Activated CD8-positive, alpha-beta T cell treated with anti-CD3 and anti-CD28 coated beads for 36 hours (primary cell): Measurements from ENCODE around the gene CACNA2D3. TPM values are rescaled to one million over a fixed set of nuclear protein-coding genes. Genes with fewer than 3 reads are reported as not detected.

Source experiments
- ATAC-seq: fragments of 200-7000 bp; cut with Tn5 transposase; one replicate; pipeline ENCODE4 v1.10.0; 2021; ENCODE audit warnings: mild to moderate bottlenecking, moderate library complexity
- CTCF ChIA-PET: fragments of 350-600 bp; sonication (Branson Sonifier 250); formaldehyde crosslinking; loops from one replicate; lab custom pipeline; 2021; ENCODE audit warnings: antibody characterized with exemption; lab: Charles Lee
- POLR2A ChIA-PET: fragments of 350-600 bp; sonication (Branson Sonifier 250); formaldehyde crosslinking; loops from one replicate; lab custom pipeline; 2021; ENCODE audit warnings: antibody characterized with exemption; lab: Charles Lee
- DNase-seq: peaks from one replicate; pipeline ENCODE4 v3.0.0-alpha.2; 2020
- H3K27ac Mint-ChIP-seq: one replicate; pipeline ENCODE4 v1.8.0; 2021; ENCODE audit warnings: mild to moderate bottlenecking, mixed read lengths
- H3K27me3 Mint-ChIP-seq: one replicate; pipeline ENCODE4 v1.8.0; 2021; ENCODE audit warnings: mixed read lengths
- H3K36me3 Mint-ChIP-seq: one replicate; pipeline ENCODE4 v1.8.0; 2021; ENCODE audit warnings: low read depth, mixed read lengths
- H3K4me1 Mint-ChIP-seq: one replicate; pipeline ENCODE4 v1.8.0; 2021; ENCODE audit warnings: low read depth, mixed read lengths
- H3K4me3 Mint-ChIP-seq: one replicate; pipeline ENCODE4 v1.8.0; 2021; ENCODE audit warnings: mild to moderate bottlenecking, moderate library complexity, mixed read lengths
- H3K9me3 Mint-ChIP-seq: one replicate; pipeline ENCODE4 v1.8.0; 2021; ENCODE audit warnings: mixed read lengths
- CTCF ChIP-seq: fragments of 200-600 bp; IDR thresholded peaks from one replicate; pipeline ENCODE4 v1.8.0; 2022; ENCODE audit warnings: antibody characterized with exemption, mild to moderate bottlenecking
- intact Hi-C: fragments of 100-400 bp; cut with micrococcal nuclease; formaldehyde crosslinking; loops from one replicate; pipeline ENCODE4 v1.10.0; 2022
- total RNA-seq, 2 experiments: library from RNA; stranded (reverse); gene quantifications; one replicate each; pipeline ENCODE4 v1.2.3, GENCODE V29; 2021

The CACNA2D3 gene
- total RNA-seq, 2 experiments from 2014 or later, result not detected

GRCh38 chr3:54792584-54792983, 670.2 kb downstream of the CACNA2D3 start:
- H3K27me3 Mint-ChIP-seq, result no peaks in the 10 kb centered on the region
- H3K9me3 Mint-ChIP-seq, result peaks cover 4% of the 10 kb centered on the region
- intact Hi-C loops, result no loop called here
- POLR2A ChIA-PET, result interaction anchor here (0.6 kb wide), 1 partner anchor 757 kb away, joined by 3 read pairs; no protein-coding TSS in a partner anchor
- H3K4me1 Mint-ChIP-seq, result no peaks in the 10 kb centered on the region
- TF ChIP-seq CTCF, result no peak
- no peak overlapping the region for H3K4me3 Mint-ChIP-seq
- H3K36me3 Mint-ChIP-seq, result no peaks in the 10 kb centered on the region
- CTCF ChIA-PET, result no interaction called here
- no peak for ATAC-seq
- no peak for DNase-seq
- no peak overlapping the region for H3K27ac Mint-ChIP-seq

DNA sequence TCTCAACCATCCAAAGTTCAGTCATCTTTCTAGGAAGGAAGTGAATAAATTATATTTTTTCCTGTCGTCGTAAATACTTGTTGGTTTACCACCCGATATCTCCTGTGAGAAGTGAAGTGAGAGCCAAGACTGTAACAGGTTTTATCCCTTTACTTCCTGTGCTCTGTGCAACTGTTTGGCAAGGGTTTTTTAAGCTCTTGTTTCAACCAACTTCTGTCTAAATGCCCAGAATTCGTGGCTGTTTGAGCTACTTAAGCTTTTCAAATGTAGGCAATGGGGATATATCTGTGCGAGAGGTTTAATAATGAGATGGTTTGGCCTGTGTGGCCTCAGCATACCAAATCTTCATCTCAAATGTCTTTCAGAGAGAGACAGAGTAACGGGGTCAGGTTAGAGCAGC, 670.8 kb downstream of the CACNA2D3 start:
- ChIA-PET CTCF (no interaction called here), POLR2A (no interaction called here)
- Mint-ChIP-seq H3K4me3 (no peak overlapping the region), H3K9me3 (peaks cover 4% of the 10 kb centered on the region), H3K36me3 (no peaks in the 10 kb centered on the region), H3K4me1 (no peaks in the 10 kb centered on the region), H3K27me3 (no peaks in the 10 kb centered on the region), H3K27ac (no peak overlapping the region)
- no peak for ATAC-seq
- intact Hi-C loops, result no loop called here
- no peak for DNase-seq
- TF ChIP-seq CTCF, result no peak

DNA sequence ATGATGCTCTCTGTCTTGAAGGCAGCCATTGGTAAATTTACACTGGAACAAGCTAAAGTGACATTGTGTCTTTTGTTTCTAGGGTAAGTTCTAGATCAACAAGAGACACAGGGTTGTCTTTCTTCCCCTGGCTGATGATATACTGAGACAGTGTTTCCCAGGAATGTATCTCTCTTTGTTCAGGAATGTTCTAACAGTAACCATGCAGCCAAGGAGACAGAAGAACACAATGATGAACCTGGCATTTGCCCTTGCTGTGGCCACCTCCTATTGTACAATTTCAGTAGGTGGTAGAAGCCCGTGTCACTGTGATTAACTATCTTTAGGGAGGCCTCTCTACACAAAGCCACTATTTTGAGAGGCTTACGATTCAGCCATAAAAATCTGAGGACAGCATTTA, 674.8 kb downstream of the CACNA2D3 start:
- no peak overlapping the region for H3K27ac Mint-ChIP-seq
- no peak for DNase-seq
- intact Hi-C loops, result no loop called here
- H3K9me3 Mint-ChIP-seq, result peaks cover 4% of the 10 kb centered on the region
- no peaks in the 10 kb centered on the region for H3K36me3 Mint-ChIP-seq
- no peak overlapping the region for H3K4me3 Mint-ChIP-seq
- H3K27me3 Mint-ChIP-seq, result peaks cover 1% of the 10 kb centered on the region
- no peak for TF ChIP-seq CTCF
- CTCF ChIA-PET, result interaction anchor here (1.2 kb wide), 1 partner anchor 33 kb away, joined by 3 read pairs; no protein-coding TSS in a partner anchor
- POLR2A ChIA-PET, result no interaction called here
- no peaks in the 10 kb centered on the region for H3K4me1 Mint-ChIP-seq
- no peak for ATAC-seq

GRCh38 chr3:54800478-54800877, 678.1 kb downstream of the CACNA2D3 start:
- ATAC-seq (no peak), DNase-seq (no peak)
- Mint-ChIP-seq H3K9me3 (peaks cover 4% of the 10 kb centered on the region), H3K4me3 (no peak overlapping the region), H3K27me3 (peaks cover 1% of the 10 kb centered on the region), H3K27ac (no peak overlapping the region), H3K36me3 (no peaks in the 10 kb centered on the region), H3K4me1 (no peaks in the 10 kb centered on the region)
- intact Hi-C loops, result no loop called here
- ChIA-PET CTCF (no interaction called here), POLR2A (no interaction called here)
- no peak for TF ChIP-seq CTCF

DNA sequence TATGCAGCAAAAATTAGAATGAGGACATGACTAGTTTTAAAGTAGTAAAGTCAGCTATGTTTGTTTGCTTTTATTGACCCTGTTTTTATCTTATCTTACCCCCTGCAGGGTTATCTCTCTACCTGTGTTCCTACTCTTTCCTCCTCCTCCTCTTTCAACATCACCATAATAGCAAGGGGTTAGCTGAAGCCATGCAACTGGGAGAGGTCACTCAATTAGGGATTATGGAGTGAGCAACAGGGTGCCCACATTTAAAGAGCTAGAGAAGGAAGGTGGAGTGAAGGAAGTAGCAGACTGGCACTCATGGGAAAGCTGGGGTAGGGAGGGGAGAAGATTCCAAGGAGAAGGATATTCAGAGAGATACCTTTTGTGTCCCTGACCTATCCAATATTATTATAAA, 679.6 kb downstream of the CACNA2D3 start:
- intact Hi-C loops, result no loop called here
- CTCF ChIA-PET, result no interaction called here
- Mint-ChIP-seq H3K4me1 (no peaks in the 10 kb centered on the region), H3K36me3 (no peaks in the 10 kb centered on the region), H3K4me3 (no peak overlapping the region), H3K27ac (no peak overlapping the region), H3K27me3 (peaks cover 1% of the 10 kb centered on the region), H3K9me3 (peaks cover 2% of the 10 kb centered on the region)
- no peak for ATAC-seq
- TF ChIP-seq CTCF, result no peak
- no peak for DNase-seq
- POLR2A ChIA-PET, result no interaction called here
